DND-41 (cell line): ENCODE data around the gene COQ8B.

Source experiments
- ATAC-seq: fragments of 200-7000 bp; cut with Tn5 transposase; 3 replicates; pipeline ENCODE4 v1.9.1; 2021; ENCODE audit warnings: low read depth; ENCODE audit not compliant: insufficient read depth
- DNase-seq: peaks from one replicate; pipeline ENCODE4 v3.0.0-alpha.2; 2020
- H2AFZ ChIP-seq: 2 replicates; pipeline ENCODE4 v1.6.0; 2012; ENCODE audit warnings: low read depth, low read length
- H3K27ac ChIP-seq: 2 replicates; pipeline ENCODE4 v1.5.1; 2012; ENCODE audit warnings: low read length, inconsistent platforms
- H3K27me3 ChIP-seq: fragments of 200-600 bp; sonication (generic); 2 replicates; pipeline ENCODE4 v1.6.0; 2012; ENCODE audit warnings: low read length, mild to moderate bottlenecking, inconsistent platforms; ENCODE audit not compliant: insufficient read depth, poor library complexity
- H3K36me3 ChIP-seq: 2 replicates; pipeline ENCODE4 v1.5.1; 2012; ENCODE audit warnings: low read length, inconsistent platforms; ENCODE audit not compliant: insufficient read depth
- H3K4me1 ChIP-seq: 2 replicates; pipeline ENCODE4 v1.5.1; 2012; ENCODE audit warnings: mild to moderate bottlenecking, low read length; ENCODE audit not compliant: insufficient read depth
- H3K4me2 ChIP-seq: 2 replicates; pipeline ENCODE4 v1.6.0; 2012; ENCODE audit warnings: mild to moderate bottlenecking, moderate library complexity, low read length, inconsistent platforms; ENCODE audit not compliant: insufficient read depth
- H3K4me3 ChIP-seq, 2 experiments: fragments of 200-600 bp in 1 of 2; shearing (Covaris generic) in 1 of 2; 2 replicates each; pipeline ENCODE4 v1.5.1; 2012 to 2016; ENCODE audit warnings: inconsistent platforms in 2 of 2, low read length in 2 of 2, mild to moderate bottlenecking in 2 of 2, low read depth in 1 of 2, moderate library complexity in 1 of 2
- H3K79me2 ChIP-seq: 2 replicates; pipeline ENCODE4 v1.6.0; 2012; ENCODE audit warnings: low read length, inconsistent platforms; ENCODE audit not compliant: insufficient read depth
- H3K9ac ChIP-seq: 2 replicates; pipeline ENCODE4 v1.6.0; 2012; ENCODE audit warnings: low read depth, mild to moderate bottlenecking, inconsistent platforms, low read length, moderate library complexity
- H3K9me3 ChIP-seq: 2 replicates; pipeline ENCODE4 v1.5.1; 2012; ENCODE audit warnings: low read length, moderate library complexity, mild to moderate bottlenecking, inconsistent platforms; ENCODE audit not compliant: insufficient read depth, severe bottlenecking
- H4K20me1 ChIP-seq: 2 replicates; pipeline ENCODE4 v1.6.0; 2012; ENCODE audit warnings: low read length; ENCODE audit not compliant: insufficient read depth
- CTCF ChIP-seq: IDR thresholded peaks from 2 replicates; pipeline ENCODE4 v1.5.1; 2012; ENCODE audit warnings: borderline replicate concordance, low read length, moderate library complexity, mild to moderate bottlenecking; ENCODE audit not compliant: poor library complexity, severe bottlenecking; ENCODE audit errors: extremely low read depth
- EZH2 ChIP-seq: IDR thresholded peaks from 3 replicates; pipeline ENCODE4 v1.6.1; 2012; ENCODE audit warnings: borderline replicate concordance, low read depth, mild to moderate bottlenecking, moderate library complexity, low read length, inconsistent platforms; ENCODE audit not compliant: severe bottlenecking

The COQ8B gene

DNA sequence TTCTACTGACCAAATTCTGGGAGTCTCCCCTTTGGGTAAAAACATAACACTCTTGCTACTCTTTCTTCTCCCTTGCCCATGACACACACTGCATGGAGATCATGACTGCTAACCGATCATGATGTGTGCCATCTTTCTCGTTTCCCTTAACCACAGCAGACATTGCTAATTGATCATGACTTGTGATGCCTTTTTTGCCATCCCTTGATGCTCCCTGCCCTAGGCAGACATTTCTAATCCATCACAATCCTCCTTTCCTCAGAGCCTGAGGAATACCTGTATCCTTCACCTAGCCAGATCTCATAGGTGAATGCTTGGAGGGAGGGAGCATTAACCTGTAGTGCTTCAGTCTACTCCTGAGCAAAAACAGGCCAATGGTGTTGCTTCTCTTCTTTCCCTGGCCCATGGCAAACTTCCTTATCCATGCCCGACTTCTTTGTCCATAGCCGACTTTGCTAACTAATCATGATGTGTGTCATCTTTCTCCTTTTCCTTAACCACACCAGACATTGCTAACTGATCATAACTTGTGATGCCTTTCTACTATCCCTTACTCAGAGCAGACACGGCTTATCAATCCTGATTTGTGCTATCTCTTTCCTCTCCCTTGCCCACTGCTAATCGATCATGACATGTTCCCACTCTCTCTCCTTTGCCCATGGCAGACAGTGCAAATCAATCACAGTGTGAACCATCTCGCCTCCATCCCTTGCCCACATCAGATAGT lies 44.0 kb downstream of the COQ8B start:
- Histone ChIP-seq H3K79me2 (no peaks in the 10 kb centered on the region), H2AFZ (no peak overlapping the region), H3K4me3 (no peak overlapping the region), H3K9me3 (peaks cover 5% of the 10 kb centered on the region), H3K9ac (no peak overlapping the region), H3K27ac (no peak overlapping the region), H3K27me3 (no peaks in the 10 kb centered on the region), H3K4me1 (no peaks in the 10 kb centered on the region), H3K4me2 (no peak overlapping the region), H3K36me3 (peaks cover 58% of the 10 kb centered on the region), H4K20me1 (no peaks in the 10 kb centered on the region)
- DNase-seq (no peak), ATAC-seq (no peak)
- no peak for TF ChIP-seq CTCF
- no peak for TF ChIP-seq EZH2

- Histone ChIP-seq H3K79me2 (no peaks in the 10 kb centered on the region), H3K4me3 (no peak overlapping the region), H4K20me1 (no peaks in the 10 kb centered on the region), H3K9ac (no peak overlapping the region), H3K4me2 (no peak overlapping the region), H3K27ac (no peak overlapping the region), H3K9me3 (peaks cover 5% of the 10 kb centered on the region), H3K36me3 (peaks cover 53% of the 10 kb centered on the region), H2AFZ (no peak overlapping the region), H3K27me3 (no peaks in the 10 kb centered on the region), H3K4me1 (no peaks in the 10 kb centered on the region)
- ATAC-seq: no peak
- TF ChIP-seq EZH2 (no peak), CTCF (no peak)
- DNase-seq: no peak
These were observed 44.6 kb downstream of the COQ8B start for GRCh38 chr19:40672038-40672437.

- Histone ChIP-seq H3K36me3 (peaks cover 52% of the 10 kb centered on the region), H3K4me3 (no peak overlapping the region), H3K79me2 (no peaks in the 10 kb centered on the region), H3K4me2 (no peak overlapping the region), H3K9me3 (peaks cover 5% of the 10 kb centered on the region), H2AFZ (no peak overlapping the region), H3K27me3 (no peaks in the 10 kb centered on the region), H3K4me1 (no peaks in the 10 kb centered on the region), H3K27ac (no peak overlapping the region), H3K9ac (no peak overlapping the region), H4K20me1 (no peaks in the 10 kb centered on the region)
- TF ChIP-seq EZH2 (no peak), CTCF (no peak)
- DNase-seq (no peak), ATAC-seq (no peak)
These were observed 45.3 kb downstream of the COQ8B start for GRCh38 chr19:40671404-40671803.
